Osteoblast (primary cell): ENCODE measurements around the gene PLSCR3. TPM values are rescaled to one million over a fixed set of nuclear protein-coding genes. Genes with fewer than 3 reads are reported as not detected.

Experiments
- DNase-seq: peaks from one replicate; pipeline ENCODE4 v3.0.0; 2011; ENCODE audit warnings: low spot score, mixed read lengths; ENCODE audit not compliant: insufficient read length; ENCODE audit errors: missing footprints
- H2AFZ ChIP-seq: 2 replicates; pipeline ENCODE4 v1.6.0; 2011; ENCODE audit warnings: mild to moderate bottlenecking, low read length
- H3K27ac ChIP-seq: 2 replicates; pipeline ENCODE4 v1.5.1; 2011; ENCODE audit warnings: mild to moderate bottlenecking, low read depth, low read length, moderate library complexity
- H3K27me3 ChIP-seq: 2 replicates; pipeline ENCODE4 v1.6.0; 2012; ENCODE audit warnings: mild to moderate bottlenecking, control low read depth, inconsistent platforms, low read length, moderate library complexity; ENCODE audit not compliant: insufficient read depth
- H3K36me3 ChIP-seq: 2 replicates; pipeline ENCODE4 v1.5.1; 2011; ENCODE audit warnings: mild to moderate bottlenecking, low read length, control low read depth, moderate library complexity; ENCODE audit not compliant: insufficient read depth
- H3K4me1 ChIP-seq: 2 replicates; pipeline ENCODE4 v1.5.1; 2011; ENCODE audit warnings: mild to moderate bottlenecking, low read length, control low read depth, moderate library complexity; ENCODE audit not compliant: insufficient read depth
- H3K4me2 ChIP-seq: 2 replicates; pipeline ENCODE4 v1.6.0; 2011; ENCODE audit warnings: mild to moderate bottlenecking, low read length; ENCODE audit not compliant: insufficient read depth
- H3K4me3 ChIP-seq: fragments of 200-600 bp; sonication (generic); 3 replicates; pipeline ENCODE4 v1.5.1; 2012; ENCODE audit warnings: mild to moderate bottlenecking, low read length, inconsistent platforms; ENCODE audit not compliant: insufficient read depth
- H3K79me2 ChIP-seq: 2 replicates; pipeline ENCODE4 v1.6.0; 2012; ENCODE audit warnings: mild to moderate bottlenecking, low read length, control low read depth, inconsistent platforms; ENCODE audit not compliant: insufficient read depth
- H3K9me3 ChIP-seq: 2 replicates; pipeline ENCODE4 v1.5.1; 2011; ENCODE audit warnings: low read depth, low read length, control low read depth
- H4K20me1 ChIP-seq: 2 replicates; pipeline ENCODE4 v1.6.0; 2012; ENCODE audit warnings: mild to moderate bottlenecking, low read length, control low read depth; ENCODE audit not compliant: insufficient read depth
- total RNA-seq: library from RNA; depleted of rRNA; stranded (reverse); fragments of >200 nt; gene quantifications from 2 replicates; pipeline ENCODE4 v1.2.3, GENCODE V29; 2012
- TF ChIP-seq, protein P1 (sequence below): IDR thresholded peaks from 2 replicates; pipeline ENCODE4 v1.5.1; 2011; ENCODE audit warnings: mild to moderate bottlenecking, low read depth, low read length, moderate library complexity; ENCODE audit errors: extremely low read depth

The PLSCR3 gene
- total RNA-seq, 1 donor = 27.9 TPM

GRCh38 chr17:7411427-7411750 lies 17.1 kb upstream of the PLSCR3 start:
- H3K27me3 ChIP-seq = no peaks in the 10 kb centered on the region
- TF ChIP-seq, protein P1, sequence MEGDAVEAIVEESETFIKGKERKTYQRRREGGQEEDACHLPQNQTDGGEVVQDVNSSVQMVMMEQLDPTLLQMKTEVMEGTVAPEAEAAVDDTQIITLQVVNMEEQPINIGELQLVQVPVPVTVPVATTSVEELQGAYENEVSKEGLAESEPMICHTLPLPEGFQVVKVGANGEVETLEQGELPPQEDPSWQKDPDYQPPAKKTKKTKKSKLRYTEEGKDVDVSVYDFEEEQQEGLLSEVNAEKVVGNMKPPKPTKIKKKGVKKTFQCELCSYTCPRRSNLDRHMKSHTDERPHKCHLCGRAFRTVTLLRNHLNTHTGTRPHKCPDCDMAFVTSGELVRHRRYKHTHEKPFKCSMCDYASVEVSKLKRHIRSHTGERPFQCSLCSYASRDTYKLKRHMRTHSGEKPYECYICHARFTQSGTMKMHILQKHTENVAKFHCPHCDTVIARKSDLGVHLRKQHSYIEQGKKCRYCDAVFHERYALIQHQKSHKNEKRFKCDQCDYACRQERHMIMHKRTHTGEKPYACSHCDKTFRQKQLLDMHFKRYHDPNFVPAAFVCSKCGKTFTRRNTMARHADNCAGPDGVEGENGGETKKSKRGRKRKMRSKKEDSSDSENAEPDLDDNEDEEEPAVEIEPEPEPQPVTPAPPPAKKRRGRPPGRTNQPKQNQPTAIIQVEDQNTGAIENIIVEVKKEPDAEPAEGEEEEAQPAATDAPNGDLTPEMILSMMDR = no peak

DNA sequence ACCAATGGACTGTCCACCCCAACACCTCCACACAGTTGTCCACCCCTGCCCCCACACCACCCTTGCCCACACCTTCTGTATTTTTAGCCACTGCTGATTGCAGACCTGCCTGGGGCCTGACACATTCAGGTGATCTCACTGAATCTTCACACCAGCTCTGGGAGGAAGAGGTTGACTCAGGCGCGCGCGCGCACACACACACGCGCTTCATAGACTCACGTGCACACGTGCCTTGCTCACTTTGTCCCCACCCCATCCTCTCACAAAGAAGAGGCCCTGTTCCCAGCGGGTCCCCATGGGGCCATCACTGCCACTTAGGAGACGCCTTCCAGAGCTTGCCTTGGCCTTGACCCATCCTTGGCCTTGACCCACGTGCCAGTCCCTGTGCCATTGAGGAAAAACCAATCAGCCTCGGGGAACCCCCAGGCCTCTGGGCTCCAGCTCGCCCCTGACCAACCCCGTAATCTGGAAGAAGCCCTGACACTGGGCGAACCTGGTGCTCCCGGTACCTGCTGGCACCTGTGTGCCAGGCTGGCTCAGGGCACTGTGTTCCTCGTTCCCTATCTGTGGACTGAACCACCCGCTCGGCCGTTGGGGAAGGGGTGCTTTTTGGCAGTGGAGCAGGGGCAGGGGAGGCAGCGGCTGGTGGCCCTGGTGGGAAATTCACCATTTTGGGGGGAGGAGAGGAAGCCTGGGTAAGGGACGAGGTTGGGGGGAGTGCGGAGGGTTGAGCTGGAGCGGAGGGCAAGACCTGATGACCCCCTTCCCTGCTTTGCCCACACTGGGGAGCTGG lies 16.5 kb upstream of the PLSCR3 start:
- no peaks in the 10 kb centered on the region for H3K79me2 ChIP-seq
- TF ChIP-seq, protein P1 = no peak
- H3K36me3 ChIP-seq = peaks cover 33% of the 10 kb centered on the region
- no peak for DNase-seq
- no peaks in the 10 kb centered on the region for H3K9me3 ChIP-seq
- peaks cover 5% of the 10 kb centered on the region for H3K4me1 ChIP-seq
- H4K20me1 ChIP-seq = peaks cover 6% of the 10 kb centered on the region
- H2AFZ ChIP-seq = no peak overlapping the region
- H3K4me2 ChIP-seq = no peak overlapping the region
- no peaks in the 10 kb centered on the region for H3K27me3 ChIP-seq
- no peak overlapping the region for H3K27ac ChIP-seq
- no peak overlapping the region for H3K4me3 ChIP-seq

More at GRCh38 chr17:7411427-7411750, 17.1 kb upstream of the PLSCR3 start:
- DNase-seq = no peak
- no peak overlapping the region for H2AFZ ChIP-seq
- H3K4me3 ChIP-seq = no peak overlapping the region
- no peaks in the 10 kb centered on the region for H3K79me2 ChIP-seq
- peaks cover 6% of the 10 kb centered on the region for H4K20me1 ChIP-seq
- H3K4me1 ChIP-seq = no peaks in the 10 kb centered on the region
- H3K4me2 ChIP-seq = no peak overlapping the region
- H3K27ac ChIP-seq = no peak overlapping the region
- H3K36me3 ChIP-seq = peaks cover 33% of the 10 kb centered on the region
- no peaks in the 10 kb centered on the region for H3K9me3 ChIP-seq

DNA sequence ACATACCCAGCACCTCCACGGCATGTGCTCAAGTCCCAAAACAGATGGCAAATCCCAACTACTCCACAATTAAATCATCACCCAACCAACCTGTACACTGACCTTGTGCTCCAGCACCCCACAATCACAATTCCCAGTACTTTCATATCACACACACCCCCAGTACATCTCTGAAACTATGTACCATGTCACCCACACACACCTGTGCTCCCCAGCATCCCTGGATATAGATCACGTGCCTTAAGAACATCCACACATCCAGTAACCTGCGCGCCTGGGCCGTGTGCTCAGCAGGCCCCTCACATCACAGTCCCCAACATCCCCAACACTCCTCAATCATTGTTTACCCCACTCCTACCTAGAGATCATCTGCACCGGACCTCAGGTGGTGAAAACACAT lies 15.4 kb upstream of the PLSCR3 start:
- H3K4me2 ChIP-seq = no peak overlapping the region
- H3K9me3 ChIP-seq = no peaks in the 10 kb centered on the region
- peaks cover 5% of the 10 kb centered on the region for H3K4me1 ChIP-seq
- H3K27ac ChIP-seq = no peak overlapping the region
- no peaks in the 10 kb centered on the region for H3K27me3 ChIP-seq
- peaks cover 3% of the 10 kb centered on the region for H3K79me2 ChIP-seq
- peaks cover 24% of the 10 kb centered on the region for H3K36me3 ChIP-seq
- no peak overlapping the region for H3K4me3 ChIP-seq
- H4K20me1 ChIP-seq = peaks cover 6% of the 10 kb centered on the region
- DNase-seq = no peak
- H2AFZ ChIP-seq = no peak overlapping the region
- TF ChIP-seq, protein P1 = no peak

GRCh38 chr17:7408863-7409262 lies 14.5 kb upstream of the PLSCR3 start:
- DNase-seq = no peak
- no peak overlapping the region for H2AFZ ChIP-seq
- peaks cover 5% of the 10 kb centered on the region for H3K4me1 ChIP-seq
- no peak overlapping the region for H3K27ac ChIP-seq
- peaks cover 6% of the 10 kb centered on the region for H4K20me1 ChIP-seq
- TF ChIP-seq, protein P1 = no peak
- H3K27me3 ChIP-seq = no peaks in the 10 kb centered on the region
- no peak overlapping the region for H3K4me3 ChIP-seq
- H3K4me2 ChIP-seq = no peak overlapping the region
- peaks cover 3% of the 10 kb centered on the region for H3K79me2 ChIP-seq
- H3K9me3 ChIP-seq = no peaks in the 10 kb centered on the region
- peaks cover 22% of the 10 kb centered on the region for H3K36me3 ChIP-seq
